IPS-NIHi11 (cell line): ENCODE measurements around the gene DBR1.

ENCODE experiments used
- DNase-seq: peaks from one replicate; pipeline ENCODE4 v3.0.0; 2012; ENCODE audit warnings: mixed read lengths, low spot score

The DBR1 gene, protein sequence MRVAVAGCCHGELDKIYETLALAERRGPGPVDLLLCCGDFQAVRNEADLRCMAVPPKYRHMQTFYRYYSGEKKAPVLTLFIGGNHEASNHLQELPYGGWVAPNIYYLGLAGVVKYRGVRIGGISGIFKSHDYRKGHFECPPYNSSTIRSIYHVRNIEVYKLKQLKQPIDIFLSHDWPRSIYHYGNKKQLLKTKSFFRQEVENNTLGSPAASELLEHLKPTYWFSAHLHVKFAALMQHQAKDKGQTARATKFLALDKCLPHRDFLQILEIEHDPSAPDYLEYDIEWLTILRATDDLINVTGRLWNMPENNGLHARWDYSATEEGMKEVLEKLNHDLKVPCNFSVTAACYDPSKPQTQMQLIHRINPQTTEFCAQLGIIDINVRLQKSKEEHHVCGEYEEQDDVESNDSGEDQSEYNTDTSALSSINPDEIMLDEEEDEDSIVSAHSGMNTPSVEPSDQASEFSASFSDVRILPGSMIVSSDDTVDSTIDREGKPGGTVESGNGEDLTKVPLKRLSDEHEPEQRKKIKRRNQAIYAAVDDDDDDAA

GRCh38 chr3:138174421-138175131 is at the start of gene DBR1:
DBR1 (minus strand) TSS chr3:138174921; CDS start chr3:138174795, 126 bp downstream.
- peak; percentile 76 for DNase-seq

GRCh38 chr3:138222942-138223287 is 48.2 kb upstream of the DBR1 start:
- no peak for DNase-seq

- DNase-seq = no peak
Measured at GRCh38 chr3:138222131-138222941, 47.6 kb upstream of the DBR1 start.

DNA sequence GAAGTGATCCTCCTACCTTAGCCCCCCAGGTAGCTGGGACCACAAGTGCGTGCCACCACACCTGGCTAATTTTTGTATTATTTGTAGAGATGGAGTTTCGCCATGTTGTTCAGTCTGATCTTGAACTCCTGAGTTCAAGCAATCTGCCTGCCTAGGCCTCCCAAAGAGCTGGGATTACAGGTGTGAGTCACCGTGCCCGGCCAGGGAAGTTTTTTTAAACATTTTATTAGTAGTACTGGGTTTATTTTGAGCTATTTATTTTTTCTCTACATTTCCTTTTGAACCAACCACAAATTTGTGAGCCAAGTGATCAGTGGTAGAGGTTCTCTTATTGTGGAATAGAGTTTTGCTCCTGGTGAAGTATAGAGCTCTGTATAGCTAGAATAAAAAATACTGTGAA is 46.1 kb upstream of the DBR1 start:
- no peak for DNase-seq

DNA sequence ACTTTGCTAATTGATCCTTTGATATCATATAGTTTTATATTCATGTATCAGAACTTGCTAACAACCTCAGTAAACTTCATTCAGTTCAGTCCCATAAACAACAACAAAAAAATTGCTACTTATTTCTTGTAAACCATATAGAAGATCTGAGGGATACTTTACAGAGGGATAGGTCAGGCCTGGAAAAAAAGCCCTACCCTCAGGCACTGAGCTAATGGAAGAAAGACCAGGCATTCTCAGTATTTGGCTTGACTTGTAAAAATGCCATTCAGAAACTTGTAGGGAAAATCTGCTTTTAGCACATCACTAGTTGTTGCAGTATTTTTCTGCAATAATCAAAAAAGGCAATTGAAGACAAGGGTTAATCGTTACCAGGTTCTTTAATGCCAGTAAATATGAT is 45.5 kb upstream of the DBR1 start:
- no peak for DNase-seq

DNA sequence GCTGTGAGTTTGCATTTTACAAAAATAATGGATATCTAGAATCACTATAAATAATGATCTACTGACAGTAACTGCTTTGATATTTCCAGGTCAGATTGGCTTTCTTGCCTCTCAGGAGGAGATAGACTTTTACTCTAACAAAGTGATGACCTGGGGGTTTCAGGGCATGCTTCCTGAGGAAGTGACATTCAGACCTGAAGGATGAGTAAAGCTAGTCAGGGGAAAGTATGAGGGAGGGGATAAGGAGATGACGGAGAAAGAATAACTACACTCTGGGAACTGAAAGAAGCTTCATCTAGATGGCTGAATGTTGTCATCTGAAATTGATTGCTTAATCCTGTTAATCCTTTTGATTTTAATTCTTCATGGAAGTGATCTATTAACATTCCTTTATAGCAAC is 44.5 kb upstream of the DBR1 start:
- no peak for DNase-seq

DNA sequence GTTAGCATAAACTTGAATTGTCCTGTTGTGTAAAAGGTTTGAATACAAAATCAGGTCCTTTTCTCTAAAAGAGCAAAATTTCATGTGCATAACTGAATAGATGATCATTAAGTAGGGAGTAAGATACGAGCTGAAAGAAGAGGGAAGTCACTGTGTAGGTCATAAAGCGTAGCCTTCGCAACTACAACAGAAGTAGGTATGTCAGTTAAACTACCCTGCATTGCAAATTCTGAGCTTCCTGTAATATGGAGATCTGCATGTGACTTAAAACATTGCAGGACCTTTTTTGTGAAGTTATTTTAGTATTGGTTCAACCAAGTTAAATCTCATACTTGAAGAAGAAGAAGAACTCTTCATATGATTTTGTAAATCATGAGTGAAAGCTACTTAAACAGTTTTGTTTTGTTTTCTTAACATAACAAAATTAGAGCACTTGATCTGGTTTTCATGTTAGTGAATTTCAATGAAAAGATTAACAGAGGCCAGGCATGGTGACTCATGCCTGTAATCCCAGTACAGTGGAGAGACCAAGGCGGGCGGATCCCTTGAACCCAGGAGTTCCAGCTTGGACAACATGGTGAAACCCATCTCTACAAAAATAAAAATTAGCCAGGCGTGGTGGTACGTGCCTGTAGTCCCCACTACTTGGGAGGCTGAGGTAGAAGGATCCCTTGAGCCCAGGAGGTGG is 38.8 kb upstream of the DBR1 start:
- no peak for DNase-seq

DNA sequence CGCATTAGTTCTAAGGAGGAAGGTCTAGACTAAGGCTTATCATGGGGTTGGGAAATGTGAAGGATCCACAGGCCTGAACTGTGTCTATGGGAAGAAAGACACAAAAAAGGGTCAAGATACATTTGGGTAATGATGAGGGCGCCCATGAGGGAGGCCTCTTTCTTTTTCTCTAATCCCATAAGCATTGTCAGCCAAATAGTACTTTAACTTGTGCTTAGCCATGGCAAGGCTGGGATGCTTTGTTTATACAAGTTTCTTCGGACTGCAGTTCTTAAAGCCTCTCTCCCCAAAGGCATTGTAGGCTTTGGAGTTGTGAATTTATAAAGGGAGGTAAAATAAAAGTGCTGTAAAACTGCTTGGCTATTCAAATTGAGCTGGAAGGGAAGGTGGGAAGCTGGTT is 35.8 kb upstream of the DBR1 start:
- peak; percentile 8 for DNase-seq

DNA sequence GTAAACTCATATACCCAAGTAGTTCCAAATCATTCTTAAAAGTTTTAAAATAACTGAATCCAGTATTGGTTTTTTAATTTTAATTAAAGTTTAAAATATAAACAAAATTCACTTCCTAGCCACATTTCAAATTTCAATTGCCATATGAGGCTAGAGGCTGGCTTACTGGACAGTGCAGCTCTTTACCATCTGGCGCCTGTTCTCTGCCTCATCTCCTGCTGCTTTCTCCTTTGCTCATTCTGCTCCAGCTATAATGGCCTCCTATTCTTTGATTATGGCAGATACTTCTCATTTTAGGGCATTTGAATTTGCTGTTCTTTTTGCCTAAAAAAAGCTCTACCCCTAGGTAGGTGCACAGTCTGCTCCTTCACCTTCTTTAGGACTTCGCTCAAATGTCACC is 31.5 kb upstream of the DBR1 start:
- DNase-seq = no peak

DNA sequence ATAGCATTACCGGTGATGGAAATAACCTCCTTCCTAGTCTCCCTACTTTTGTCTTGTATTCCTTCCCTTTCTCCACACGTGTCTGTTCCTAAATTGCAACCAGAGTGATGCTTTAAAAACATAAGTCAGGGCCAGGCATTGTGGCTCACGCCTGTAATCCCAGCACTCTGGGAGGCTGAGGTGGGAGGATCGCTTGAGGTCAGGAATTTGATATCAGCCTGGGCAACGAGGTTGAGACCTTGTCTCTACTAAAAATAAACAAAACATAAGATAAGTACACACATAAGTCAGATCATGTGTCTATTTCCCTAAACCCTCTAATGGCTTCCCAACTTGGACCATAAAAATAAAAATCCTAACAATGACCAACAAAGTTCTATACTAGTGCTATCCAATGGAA is 30.8 kb upstream of the DBR1 start:
- DNase-seq = no peak

GRCh38 chr3:138203938-138204337 is 29.2 kb upstream of the DBR1 start:
- no peak for DNase-seq

DNA sequence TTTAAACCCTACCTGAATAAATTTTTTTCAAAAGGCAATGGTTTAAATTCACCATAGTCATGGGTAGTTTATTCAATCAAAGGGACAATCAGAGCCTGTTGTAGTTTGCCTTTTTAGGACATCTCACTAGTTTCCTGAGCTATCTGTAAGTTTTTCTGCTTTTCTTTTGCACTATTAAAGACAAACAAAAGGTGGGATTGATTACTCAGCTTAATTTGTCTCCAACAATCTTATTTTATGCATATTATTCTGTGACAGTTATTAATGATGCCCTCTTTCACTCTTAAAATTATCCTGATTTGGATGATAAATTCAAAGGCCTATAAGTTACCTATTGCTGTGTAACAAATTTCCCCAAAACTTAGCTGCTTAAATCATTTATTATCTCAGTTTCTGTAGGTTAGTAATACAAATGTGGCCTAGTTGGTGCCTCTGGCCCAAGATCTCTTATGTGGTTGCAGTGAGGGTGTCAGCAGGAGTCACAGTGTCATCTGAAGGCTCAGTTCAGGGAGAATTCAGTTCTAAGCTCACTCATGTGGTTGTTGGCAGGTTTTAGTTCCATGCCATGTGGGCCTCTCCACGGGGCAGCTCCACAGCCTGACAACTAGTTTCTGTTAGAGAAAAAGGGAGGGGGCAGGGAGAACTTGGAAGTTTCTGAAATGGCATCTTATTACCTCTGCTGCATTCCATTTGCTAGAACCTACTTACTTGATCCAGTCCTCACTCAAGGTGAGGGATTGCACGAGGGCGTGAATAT is 28.4 kb upstream of the DBR1 start:
- no peak for DNase-seq

DNA sequence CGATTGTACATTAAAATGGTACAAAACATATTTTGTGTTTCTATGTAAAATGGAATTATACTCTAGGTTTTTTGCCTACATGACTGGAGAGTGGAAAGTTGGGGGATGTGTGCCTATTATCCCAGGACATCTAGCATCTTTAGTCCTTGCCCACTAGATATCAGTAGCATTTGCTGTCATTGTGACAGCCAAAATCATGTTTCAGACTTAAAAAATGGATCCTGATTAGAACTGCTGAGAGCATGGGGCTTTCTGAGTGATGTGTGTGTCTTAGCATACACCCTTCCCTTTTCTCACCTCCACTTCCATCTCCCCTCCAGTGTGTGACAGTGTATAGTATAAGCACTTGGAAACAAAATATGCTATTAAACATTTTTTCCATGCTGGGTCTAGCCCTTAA is 25.7 kb upstream of the DBR1 start:
- no peak for DNase-seq

GRCh38 chr3:138199851-138200250 is 25.1 kb upstream of the DBR1 start:
- DNase-seq = no peak

GRCh38 chr3:138197524-138197923 is 22.8 kb upstream of the DBR1 start:
- no peak for DNase-seq

GRCh38 chr3:138197058-138197457 is 22.3 kb upstream of the DBR1 start:
- peak; percentile 60 for DNase-seq

DNA sequence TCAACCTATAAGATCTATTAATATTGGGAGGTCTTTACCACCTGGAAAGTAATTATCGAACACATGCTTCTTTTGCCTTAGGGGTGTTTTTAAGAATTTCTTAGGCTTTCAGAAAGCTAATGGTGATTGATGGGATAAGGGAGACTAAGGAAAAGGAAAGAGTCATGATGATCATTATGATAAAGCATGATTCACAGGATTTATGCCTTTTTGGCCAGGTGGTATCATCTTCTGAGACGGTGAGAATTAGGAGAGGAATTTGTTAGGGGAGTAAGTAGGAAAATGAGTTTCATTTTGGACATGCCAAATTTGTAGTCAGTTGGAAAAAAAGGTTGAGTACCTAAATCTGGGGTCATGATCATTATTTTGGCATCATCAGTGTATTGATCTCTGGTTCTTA is 21.3 kb upstream of the DBR1 start:
- no peak for DNase-seq

DNA sequence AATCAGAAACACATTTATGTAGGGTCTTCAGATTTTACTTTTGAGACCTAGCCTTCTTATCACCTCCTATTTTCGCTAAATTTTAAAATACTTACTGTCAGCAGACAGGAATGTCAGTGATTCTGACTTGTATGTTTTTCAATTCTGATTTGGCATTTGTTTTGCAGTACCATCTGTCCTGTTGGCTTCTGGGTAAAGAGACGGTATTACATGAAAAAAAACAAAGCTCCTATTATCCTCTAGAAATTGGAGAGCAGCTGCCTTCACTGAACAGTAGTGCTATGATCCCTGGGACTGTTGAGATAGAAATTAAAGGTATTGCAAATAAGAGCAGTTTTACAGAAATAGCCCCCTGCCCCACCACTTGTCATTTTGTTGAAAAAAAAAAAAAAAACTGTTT is 20.8 kb upstream of the DBR1 start:
- DNase-seq = no peak

- no peak for DNase-seq
Measured at GRCh38 chr3:138188013-138188730, 13.5 kb upstream of the DBR1 start.

GRCh38 chr3:138187296-138188012 is 12.7 kb upstream of the DBR1 start, which contains the start of gene ARMC8:
ARMC8 (plus strand) TSS chr3:138187301; CDS start chr3:138187555, 254 bp downstream.
- DNase-seq = peak; percentile 70
